Activated gamma-delta T cell (primary cell): ENCODE results near the gene PAX7.

Source experiments
- DNase-seq: peaks from one replicate; lab custom pipeline; 2025; lab: John Stamatoyannopoulos, UW

The PAX7 gene

DNA sequence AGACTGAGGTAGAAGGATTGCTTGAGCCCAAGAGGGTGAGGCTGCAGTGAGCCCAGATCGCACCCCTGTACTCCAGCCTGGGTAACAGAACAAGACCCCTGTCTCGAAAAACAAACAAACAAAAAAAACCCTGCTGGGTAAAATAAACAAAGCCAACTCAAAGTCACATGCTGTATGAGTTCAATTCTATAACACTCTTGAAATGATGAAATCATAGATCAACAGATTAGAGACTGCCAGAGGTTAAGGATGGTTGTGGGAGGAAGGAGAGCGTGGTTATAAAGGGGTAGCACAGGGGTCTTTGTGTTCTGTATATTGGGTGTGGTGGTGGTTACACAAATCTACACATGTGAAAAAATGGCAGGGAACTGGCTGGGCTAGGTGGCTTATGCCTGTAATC is 166.3 kb downstream of the PAX7 start:
- DNase-seq: no peak
